Endothelial cell of umbilical vein (primary cell): Measurements from ENCODE around the gene PTPN3. TPM values are rescaled to one million over a fixed set of nuclear protein-coding genes. Genes with fewer than 3 reads are reported as not detected.

ENCODE experiments used
- BruUV-seq: library from RNA; stranded (reverse); fragments of 400-500 nt; replicated peaks from 2 replicates; lab custom pipeline; 2021; lab: Mats Ljungman, UMichigan
- CTCF ChIA-PET: fragments of 300-600, 350-600 bp; sonication (Branson Sonifier 250); formaldehyde crosslinking; loops from one replicate; lab custom pipeline; 2021; ENCODE audit warnings: antibody characterized with exemption, inconsistent platforms; lab: Charles Lee
- POLR2A ChIA-PET: fragments of 300-600, 350-600 bp; sonication (Branson Sonifier 250); formaldehyde crosslinking; loops from one replicate; lab custom pipeline; 2021; ENCODE audit warnings: antibody characterized with exemption, inconsistent platforms; lab: Charles Lee
- DNase-seq: peaks from one replicate; pipeline ENCODE4 v3.0.0-alpha.2; 2011; ENCODE audit warnings: low read depth, low spot score
- FAIRE-seq: peaks from 2 replicates; lab custom pipeline; 2011; peaks lifted over from hg19 to GRCh38; lab: Jason Lieb, UNC
- H2AFZ ChIP-seq: 2 replicates; pipeline ENCODE4 v1.6.0; 2012; ENCODE audit warnings: low read depth, low read length, control low read depth, inconsistent platforms
- H3K27ac ChIP-seq: 2 replicates; pipeline ENCODE4 v1.5.1; 2011; ENCODE audit warnings: low read depth, mild to moderate bottlenecking, control low read depth, low read length, moderate library complexity; ENCODE audit not compliant: insufficient read depth
- H3K27me3 ChIP-seq, 2 experiments: 2 replicates each; pipeline versions ENCODE4 v1.6.0 to v1.6.1; 2011; ENCODE audit warnings: low read length in 2 of 2, mixed read lengths in 1 of 2; ENCODE audit not compliant: control insufficient read depth in 2 of 2, insufficient read depth in 2 of 2
- H3K36me3 ChIP-seq, 2 experiments: 2 replicates in 1 of 2; 3 replicates in 1 of 2; pipeline ENCODE4 v1.5.1; 2011; ENCODE audit warnings: low read length in 2 of 2, mild to moderate bottlenecking in 1 of 2, moderate library complexity in 1 of 2; ENCODE audit not compliant: control insufficient read depth in 2 of 2, insufficient read depth in 2 of 2; ENCODE audit errors: extremely low read depth in 1 of 2
- H3K4me1 ChIP-seq: 3 replicates; pipeline ENCODE4 v1.5.1; 2011; ENCODE audit warnings: mild to moderate bottlenecking, low read length; ENCODE audit not compliant: control insufficient read depth, insufficient read depth; ENCODE audit errors: extremely low read depth
- H3K4me2 ChIP-seq: 2 replicates; pipeline ENCODE4 v1.6.1; 2011; ENCODE audit warnings: low read length, control low read depth, mixed read lengths; ENCODE audit not compliant: insufficient read depth
- H3K4me3 ChIP-seq, 3 experiments: fragments of 200-600 bp in 1 of 3; sonication (generic), shearing (Covaris generic) in 1 of 3; replicated peaks in 1 of 3; 2 replicates each; pipeline ENCODE4 v1.5.1; 2011 to 2016; ENCODE audit warnings: control low read depth in 3 of 3, low read length in 3 of 3, mild to moderate bottlenecking in 2 of 3, inconsistent platforms in 1 of 3, low read depth in 1 of 3, moderate library complexity in 1 of 3; ENCODE audit not compliant: insufficient read depth in 1 of 3
- H3K79me2 ChIP-seq: 2 replicates; pipeline ENCODE4 v1.6.0; 2012; ENCODE audit warnings: low read length, inconsistent platforms; ENCODE audit not compliant: control insufficient read depth, insufficient read depth
- H3K9ac ChIP-seq: replicated peaks from 2 replicates; pipeline ENCODE3; 2011; ENCODE audit warnings: low read length, control low read depth; ENCODE audit not compliant: insufficient read depth; ENCODE audit errors: extremely low read depth
- H3K9me1 ChIP-seq: replicated peaks from 3 replicates; pipeline ENCODE4 v1.6.0; 2011; ENCODE audit warnings: mild to moderate bottlenecking, low read length; ENCODE audit not compliant: control insufficient read depth, insufficient read depth; ENCODE audit errors: extremely low read depth
- H3K9me3 ChIP-seq: replicated peaks from 2 replicates; pipeline ENCODE4 v1.5.1; 2012; ENCODE audit warnings: low read length, inconsistent platforms; ENCODE audit not compliant: control insufficient read depth, insufficient read depth
- H4K20me1 ChIP-seq: replicated peaks from 2 replicates; pipeline ENCODE3; 2011; ENCODE audit warnings: mild to moderate bottlenecking, low read length; ENCODE audit not compliant: control insufficient read depth, insufficient read depth; ENCODE audit errors: extremely low read depth
- CTCF ChIP-seq, 2 donors: IDR thresholded peaks; 1 replicate in 1 of 2; 2 replicates in 1 of 2; pipeline ENCODE4 v1.5.1; 2011; ENCODE audit warnings: low read length in 2 of 2, mild to moderate bottlenecking in 2 of 2, moderate library complexity in 2 of 2, control low read depth in 1 of 2, inconsistent platforms in 1 of 2, low read depth in 1 of 2; ENCODE audit not compliant: insufficient read depth in 1 of 2; ENCODE audit errors: extremely low read depth in 1 of 2
- EZH2 ChIP-seq: IDR thresholded peaks from 2 replicates; pipeline ENCODE4 v1.6.1; 2012; ENCODE audit warnings: borderline replicate concordance, low read depth, mild to moderate bottlenecking, moderate library complexity, low read length, inconsistent platforms; ENCODE audit not compliant: severe bottlenecking
- FOS ChIP-seq: IDR thresholded peaks from 2 replicates; pipeline ENCODE4 v1.6.1; 2011; ENCODE audit warnings: mild to moderate bottlenecking, low read length, moderate library complexity, borderline replicate concordance; ENCODE audit not compliant: insufficient read depth
- GATA2 ChIP-seq: IDR thresholded peaks from 2 replicates; pipeline ENCODE4 v1.7.0; 2011; ENCODE audit warnings: low read depth, mild to moderate bottlenecking, moderate library complexity, mixed read lengths, low read length; ENCODE audit not compliant: insufficient read length, insufficient read depth
- JUN ChIP-seq: IDR thresholded peaks from 2 replicates; pipeline ENCODE4 v1.6.1; 2011; ENCODE audit warnings: borderline replicate concordance, low read depth; ENCODE audit not compliant: insufficient read length, insufficient read depth
- MAX ChIP-seq: IDR thresholded peaks from 2 replicates; pipeline ENCODE4 v1.6.1; 2011; ENCODE audit not compliant: insufficient read depth, insufficient read length
- MYC ChIP-seq: IDR thresholded peaks from one replicate; pipeline ENCODE4 v1.6.1; 2011; ENCODE audit warnings: mild to moderate bottlenecking, low read depth, low read length
- POLR2A ChIP-seq: IDR thresholded peaks from 2 replicates; pipeline ENCODE4 v1.6.1; 2012; ENCODE audit warnings: low read depth, mild to moderate bottlenecking, control low read depth, low read length
- POLR2AphosphoS5 ChIP-seq: IDR thresholded peaks from 2 replicates; pipeline ENCODE4 v1.6.1; 2012; ENCODE audit warnings: low read depth, mild to moderate bottlenecking, control low read depth, low read length, moderate library complexity; ENCODE audit not compliant: insufficient read depth
- dilution Hi-C: fragments of 300-500 bp; cut with MboI; formaldehyde crosslinking; loops from one replicate; pipeline ENCODE4 v1.15.0; 2019; ENCODE audit warnings: low sequenced_read_pairs; ENCODE audit not compliant: extremely low pct_ligation_motif_present
- intact Hi-C: fragments of 100-400 bp; cut with micrococcal nuclease; formaldehyde crosslinking; loops from one replicate; pipeline ENCODE4 v1.10.0; 2022
- polyA plus RNA-seq, 4 experiments: library from polyadenylated mRNA; depleted of rRNA in 3 of 4; stranded (reverse) in 3 of 4; unstranded in 1 of 4; fragments of >200 nt; gene quantifications; 2 replicates each; pipeline versions ENCODE4 v1.2.1 to v1.2.3, GENCODE V29; 2011 to 2012; ENCODE audit warnings: missing spikeins in 1 of 4
- total RNA-seq: library from RNA; stranded (reverse); gene quantifications from 2 replicates; pipeline ENCODE4 v1.2.3, GENCODE V29; 2021

The PTPN3 gene
- total and polyA plus RNA-seq, 2 donors (not counting 3 experiments of a cell fraction or from before 2014, with no cell fraction given): 0.01 TPM; not detected in 1

DNA sequence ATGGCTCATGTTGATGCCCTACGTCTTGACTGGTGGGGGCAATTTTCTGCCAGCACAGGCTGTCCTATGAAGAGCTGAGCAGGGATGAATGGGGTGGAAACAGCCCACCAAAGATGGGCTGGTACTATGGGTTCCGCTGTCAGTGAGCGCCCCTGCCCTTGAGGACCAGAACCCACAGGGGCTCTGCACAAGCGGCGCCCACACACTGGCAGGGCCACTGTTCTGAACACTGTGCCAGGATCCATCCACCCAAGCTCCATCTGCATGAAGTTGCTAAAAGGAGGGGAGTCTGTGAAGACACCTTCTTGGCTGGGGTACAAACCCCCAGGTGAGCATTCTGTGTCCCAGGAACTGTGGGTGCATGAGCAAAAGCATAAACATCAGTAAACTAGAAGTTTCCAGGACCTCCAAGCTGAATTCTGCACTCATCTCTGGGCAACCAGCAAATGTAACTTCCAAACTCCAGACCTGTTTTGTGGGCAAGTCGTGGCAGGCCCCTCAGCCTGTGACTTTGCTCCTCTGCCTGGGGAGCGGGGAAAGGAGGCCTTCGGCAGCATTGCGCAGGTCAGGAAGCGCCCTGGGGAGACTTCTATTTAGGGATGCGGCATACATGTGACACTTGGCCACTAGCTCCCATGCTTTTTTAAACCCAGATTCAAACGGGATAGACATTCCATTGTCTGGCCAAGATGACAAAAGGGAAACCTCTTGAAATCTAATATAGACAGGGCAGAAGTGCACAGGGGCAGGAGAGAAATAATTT, 48.9 kb downstream of the PTPN3 start:
- Histone ChIP-seq H3K36me3 (no peaks in the 10 kb centered on the region), H3K27me3 (peaks cover 19 to 31% of the 10 kb centered on the region in 2 experiments), H3K9me1 (no peaks in the 10 kb centered on the region), H3K9me3 (no peaks in the 10 kb centered on the region), H3K27ac (no peak overlapping the region), H3K79me2 (no peaks in the 10 kb centered on the region), H2AFZ (no peak overlapping the region), H4K20me1 (no peaks in the 10 kb centered on the region), H3K4me3 (no peak overlapping the region), H3K4me2 (no peak overlapping the region), H3K4me1 (no peaks in the 10 kb centered on the region), H3K9ac (no peak overlapping the region)
- ChIA-PET POLR2A (no interaction called here), CTCF (interaction anchor here (1.0 to 1.1 kb wide), 2 partner anchors 8 to 21 kb away, joined by 3 to 7 read pairs; no protein-coding TSS in a partner anchor)
- intact Hi-C loops (no loop called here), dilution Hi-C loops (no loop called here)
- DNase-seq (no peak), FAIRE-seq (no peak)
- BruUV-seq: no TSS peak
- TF ChIP-seq POLR2AphosphoS5: no peak
- TF ChIP-seq FOS: no peak
- TF ChIP-seq GATA2: no peak
- no peak for TF ChIP-seq JUN
- TF ChIP-seq POLR2A: no peak
- no peak for TF ChIP-seq MYC
- TF ChIP-seq CTCF (IDR thresholded peaks at IDR 0.05; ENCODE audit: extremely low read depth in 1 of 2, insufficient read depth in 1 of 2, low read depth in 1 of 2, low read length in 2 of 2): no peak
- TF ChIP-seq EZH2: no peak
- TF ChIP-seq MAX: no peak
